ENCODE results near the gene SLFN13. TPM values are rescaled to one million over a fixed set of nuclear protein-coding genes. Genes with fewer than 3 reads are reported as not detected.

The SLFN13 gene
- total and polyA plus RNA-seq, 2 of the 4 experiments (the other 2 are of a cell fraction) = 1.7 to 3.9 TPM

- BruUV-seq (replicated peaks) = no TSS peak
- CTCF ChIA-PET = no interaction called here
- no peak for DNase-seq
Measured at GRCh38 chr17:35453171-35453570, 4.6 kb upstream of the SLFN13 start.

More at GRCh38 chr17:35453171-35453570, 4.6 kb upstream of the SLFN13 start:
- no peaks in the 10 kb centered on the region for H3K79me1 ChIP-seq (ENCODE audit: low read depth in 1 of 2, low read length in 2 of 2)
- no peak overlapping the region for H3K18ac ChIP-seq (ENCODE audit: low read depth, low read length)
- H3K4ac ChIP-seq (ENCODE audit: low read depth, low read length) = no peak overlapping the region
- dilution Hi-C loops (cut with HindIII; ENCODE audit: low sequenced_read_pairs, unreplicated experiment) = no loop called here
- H2BK15ac ChIP-seq (ENCODE audit: low read depth, low read length) = no peak overlapping the region
- no peaks in the 10 kb centered on the region for H3K36me3 ChIP-seq (ENCODE audit: control insufficient read depth, insufficient read depth, low read length)
- H3K14ac ChIP-seq (replicated peaks; ENCODE audit: low read depth, low read length) = no peak overlapping the region
- intact Hi-C loops (cut with micrococcal nuclease) = no loop called here
- peaks cover 2% of the 10 kb centered on the region for H3K9me3 ChIP-seq (ENCODE audit: control insufficient read depth, insufficient read depth, low read length)
- ATAC-seq (ENCODE audit: low read depth) = no peak
- peaks cover 19% of the 10 kb centered on the region for H3K27me3 ChIP-seq (ENCODE audit: control insufficient read depth, insufficient read depth, low read length)
- no peak overlapping the region for H3K56ac ChIP-seq (ENCODE audit: extremely low read depth, insufficient read depth, low read length)
- H4K8ac ChIP-seq (ENCODE audit: low read depth in 2 of 2, low read length in 2 of 2) = no peak overlapping the region
- no peak overlapping the region for H2BK120ac ChIP-seq (ENCODE audit: low read depth, low read length)
- no peak overlapping the region for H3K4me2 ChIP-seq (ENCODE audit: low read depth, low read length)
- H3K27ac ChIP-seq (ENCODE audit: insufficient read depth, low read length) = no peak overlapping the region
- no peak overlapping the region for H2BK5ac ChIP-seq (ENCODE audit: low read depth, low read length, poor library complexity, severe bottlenecking)
- H3K9me1 ChIP-seq (ENCODE audit: insufficient read depth, low read length) = no peaks in the 10 kb centered on the region
- no peak overlapping the region for H4K91ac ChIP-seq (ENCODE audit: insufficient read depth, low read depth, low read length)
- H4K20me1 ChIP-seq (ENCODE audit: insufficient read depth, low read length) = no peaks in the 10 kb centered on the region
- H2AK9ac ChIP-seq (replicated peaks; ENCODE audit: low read depth, low read length, poor library complexity) = no peak overlapping the region
- H3K4me3 ChIP-seq (ENCODE audit: insufficient read depth, low read depth, low read length) = no peak overlapping the region
- POLR2A ChIA-PET (ENCODE audit: unreplicated experiment) = no interaction called here
- TF ChIP-seq USF2 (IDR thresholded peaks at IDR 0.05; ENCODE audit: low read depth, low read length) = no peak
- no peak for TF ChIP-seq BHLHE40 (IDR thresholded peaks at IDR 0.05; ENCODE audit: low read depth, low read length)
- no peak for TF ChIP-seq FOS (IDR thresholded peaks at IDR 0.05; ENCODE audit: low read depth, low read length)
- no peak for TF ChIP-seq MXI1 (IDR thresholded peaks at IDR 0.05; ENCODE audit: borderline replicate concordance, low read depth, low read length)
- no peak for TF ChIP-seq MAZ (IDR thresholded peaks at IDR 0.05; ENCODE audit: borderline replicate concordance, low read depth, low read length)
- no peak for TF ChIP-seq CEBPB (IDR thresholded peaks at IDR 0.05; ENCODE audit: low read depth, low read length)
- TF ChIP-seq CTCF (conservative IDR thresholded peaks at IDR 0.05; ENCODE audit: low read depth, low read length) = no peak
- no peak for TF ChIP-seq SMC3 (IDR thresholded peaks at IDR 0.05; ENCODE audit: low read depth, low read length)
- TF ChIP-seq NFE2L2 (IDR thresholded peaks at IDR 0.05; ENCODE audit: low read depth, low read length) = no peak
- no peak for TF ChIP-seq MAFK (IDR thresholded peaks at IDR 0.05; ENCODE audit: low read depth, low read length)
- TF ChIP-seq RFX5 (IDR thresholded peaks at IDR 0.05; ENCODE audit: low read depth, low read length) = no peak
- no peak for TF ChIP-seq CHD1 (IDR thresholded peaks at IDR 0.05; ENCODE audit: low read depth, low read length)
- TF ChIP-seq RCOR1 (IDR thresholded peaks at IDR 0.05; ENCODE audit: insufficient replicate concordance, low read length) = no peak
- in situ Hi-C loops (cut with MboI; ENCODE audit: low sequenced_read_pairs) = no loop called here
- H3K23ac ChIP-seq (ENCODE audit: low read depth, low read length) = no peak overlapping the region
- H3K9ac ChIP-seq (ENCODE audit: low read depth, low read length) = no peak overlapping the region
- H2AK5ac ChIP-seq (ENCODE audit: low read depth, low read length) = no peak overlapping the region
- no peak overlapping the region for H2AFZ ChIP-seq (replicated peaks; ENCODE audit: low read length, poor library complexity)
- H3K4me1 ChIP-seq (ENCODE audit: control insufficient read depth, insufficient read depth, low read length) = no peaks in the 10 kb centered on the region
- no CpG with 5 or more reads among the region's 1 CpG for WGBS, 2 experiments (ENCODE audit: extremely low coverage in 2 of 2, insufficient read length in 1 of 2)
- no peak overlapping the region for H2BK20ac ChIP-seq (ENCODE audit: low read depth, low read length)
- no peak overlapping the region for H4K5ac ChIP-seq (ENCODE audit: low read depth, low read length)

All from IMR-90 (cell line).